Vagina (tissue), 2 donors: Measurements from ENCODE around the gene PLEKHG3.

Experiments used
- CTCF ChIP-seq, 3 experiments: fragments of 450-650 bp in 2 of 3; fragments of 200-600 bp in 1 of 3; sonication (generic) in 1 of 3; IDR thresholded peaks; one replicate each; pipeline ENCODE4 v1.5.1; 2017 to 2019; ENCODE audit warnings: antibody characterized with exemption in 3 of 3, mild to moderate bottlenecking in 2 of 3, moderate library complexity in 2 of 3
- POLR2A ChIP-seq, 2 donors: fragments of 450-650 bp; IDR thresholded peaks; one replicate each; pipeline ENCODE4 v1.6.1; 2017; ENCODE audit warnings: antibody characterized with exemption in 2 of 2, mild to moderate bottlenecking in 2 of 2, moderate library complexity in 2 of 2
- POLR2AphosphoS5 ChIP-seq, 2 donors: sonication (generic); formaldehyde crosslinking; IDR thresholded peaks; one replicate each; pipeline ENCODE4 v1.9.0; 2017; ENCODE audit warnings: antibody characterized with exemption in 2 of 2, mild to moderate bottlenecking in 2 of 2, low read depth in 1 of 2; ENCODE audit not compliant: insufficient read depth in 1 of 2

GRCh38 chr14:64736271-64737169 is 32.3 kb downstream of the PLEKHG3 start:
- no peak for TF ChIP-seq POLR2AphosphoS5 (IDR thresholded peaks at IDR 0.05; ENCODE audit: insufficient read depth in 1 of 2, low read depth in 1 of 2)
- no peak for TF ChIP-seq CTCF (IDR thresholded peaks at IDR 0.05)
- no peak for TF ChIP-seq POLR2A (IDR thresholded peaks at IDR 0.05)
